HG02798 (cell line): ENCODE data around the gene TMEM176B.

ENCODE experiments used
- ATAC-seq: cut with Tn5 transposase; IDR thresholded peaks from one replicate; pipeline ENCODE4 v1.9.1; 2021; ENCODE audit warnings: mild to moderate bottlenecking; ENCODE audit not compliant: unreplicated experiment, poor library complexity

The TMEM176B gene

DNA sequence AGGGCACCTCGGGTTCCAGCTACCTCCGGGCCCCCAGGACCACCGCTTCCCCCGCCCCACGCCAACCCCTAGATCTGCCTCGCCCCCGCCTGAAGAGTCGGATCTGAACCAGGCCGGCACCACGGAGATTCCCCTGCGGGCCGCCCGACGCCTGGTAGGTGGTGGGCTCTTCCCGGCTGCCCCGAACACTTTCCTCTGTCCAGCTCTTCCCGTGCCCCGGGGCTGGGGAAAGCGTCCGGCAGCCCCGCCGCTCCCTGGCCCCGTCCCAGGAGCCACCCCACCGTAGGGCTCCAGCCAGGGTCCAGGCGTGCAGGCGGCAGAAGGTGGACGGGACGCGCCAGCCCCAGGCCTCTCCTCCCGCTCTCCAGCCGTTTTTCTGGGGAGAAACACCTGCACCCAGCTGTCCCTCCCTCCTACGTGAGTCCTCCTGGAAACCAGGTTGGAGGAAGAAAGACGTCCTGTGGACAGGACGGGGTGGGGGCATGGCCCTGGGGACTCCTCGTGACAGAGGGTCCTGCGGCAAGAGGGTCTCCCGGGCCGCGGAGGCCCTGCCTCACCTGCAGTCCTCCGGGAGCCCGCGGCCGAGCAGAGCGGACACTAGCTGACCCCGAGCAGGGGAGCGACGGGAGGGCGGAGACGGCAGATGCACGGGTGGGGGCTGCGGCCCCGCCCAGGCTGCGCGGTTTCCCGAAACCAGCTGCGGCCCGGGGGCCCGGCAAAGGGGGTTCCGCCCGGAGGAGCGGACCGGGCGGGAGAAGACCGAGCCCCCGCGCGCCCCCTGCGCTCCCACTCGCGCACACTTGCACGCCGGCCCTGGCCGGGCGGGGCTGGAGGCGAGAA lies at the start of gene TMEM176B:
TMEM176B (minus strand) TSS at position 624 of the 840 bp plus-strand sequence. CDS start 3,795 bp downstream, outside the sequence.
- ATAC-seq: no peak

DNA sequence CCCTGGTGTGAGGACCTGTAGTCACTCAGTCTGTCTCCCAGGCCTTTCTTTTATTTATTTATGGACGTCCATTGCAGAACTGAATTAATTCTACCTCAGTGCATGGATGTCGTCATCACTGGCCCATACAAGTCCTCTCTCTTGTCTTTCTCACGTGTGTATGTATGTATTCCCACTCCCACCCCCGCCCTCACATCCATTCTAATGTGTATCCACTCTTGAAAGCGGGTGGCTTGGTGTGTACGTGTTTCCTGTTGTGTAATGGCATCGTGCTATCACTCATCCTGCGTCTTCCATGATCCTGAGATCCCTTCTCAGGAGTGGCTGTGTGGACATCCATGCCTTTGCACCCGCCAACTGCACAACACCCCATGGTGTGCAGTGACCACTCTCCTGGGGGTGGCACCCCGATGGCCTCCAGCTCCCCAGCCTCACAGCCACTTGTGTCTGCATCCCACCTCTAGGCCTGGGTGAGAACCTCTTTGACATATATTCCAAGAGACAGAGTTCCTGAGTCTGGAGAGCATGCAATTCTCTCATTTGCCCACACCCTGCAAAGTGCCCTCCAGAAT lies 49.1 kb upstream of the TMEM176B start:
- no peak for ATAC-seq

DNA sequence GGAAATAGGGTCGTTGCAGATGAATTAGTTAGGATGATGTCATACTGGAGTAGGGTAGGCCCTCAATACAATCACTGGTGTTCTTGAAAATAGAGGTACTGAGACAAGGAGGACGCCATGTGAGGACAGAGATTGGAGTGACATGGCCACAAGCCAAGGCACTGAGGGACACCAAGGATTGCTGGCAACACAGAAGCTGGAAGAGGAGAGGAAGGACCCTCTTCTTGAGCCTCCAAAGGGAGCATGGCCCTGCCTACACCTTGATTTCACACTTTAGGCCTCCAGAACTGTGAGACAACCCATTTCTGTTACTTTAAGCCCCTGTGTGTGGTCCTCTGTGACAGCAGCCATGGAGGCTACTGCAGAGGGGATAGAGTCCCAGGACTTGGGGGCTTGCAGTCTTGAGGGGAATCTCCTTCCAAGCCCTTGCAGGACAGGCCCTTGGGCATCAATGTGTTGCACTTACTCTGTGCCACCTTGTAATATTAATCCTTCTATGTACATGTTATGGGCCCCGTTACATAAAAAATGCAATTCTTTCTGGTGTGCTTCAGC lies 48.5 kb upstream of the TMEM176B start:
- ATAC-seq: no peak

- no peak for ATAC-seq
Observed at GRCh38 chr7:150848111-150848510, 47.9 kb upstream of the TMEM176B start.

DNA sequence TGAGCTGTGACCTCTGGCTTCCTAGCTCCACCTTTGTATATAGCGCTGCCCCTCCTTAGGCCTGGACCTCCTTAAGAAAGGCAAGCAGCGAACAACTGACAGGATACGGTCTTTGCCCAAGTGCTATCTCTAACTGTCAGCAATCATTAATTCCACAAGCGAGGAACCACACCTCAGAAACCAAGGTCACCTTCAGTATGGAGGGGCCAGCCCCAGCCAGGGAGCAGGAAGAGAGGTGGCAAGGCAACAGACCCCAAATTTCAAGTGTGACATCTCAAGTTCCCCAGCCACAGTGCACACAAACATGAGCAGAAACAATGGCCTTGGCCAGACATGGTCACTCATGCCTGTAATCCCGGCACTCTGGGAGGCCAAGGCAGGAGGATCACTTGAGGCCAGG lies 47.4 kb upstream of the TMEM176B start:
- no peak for ATAC-seq

DNA sequence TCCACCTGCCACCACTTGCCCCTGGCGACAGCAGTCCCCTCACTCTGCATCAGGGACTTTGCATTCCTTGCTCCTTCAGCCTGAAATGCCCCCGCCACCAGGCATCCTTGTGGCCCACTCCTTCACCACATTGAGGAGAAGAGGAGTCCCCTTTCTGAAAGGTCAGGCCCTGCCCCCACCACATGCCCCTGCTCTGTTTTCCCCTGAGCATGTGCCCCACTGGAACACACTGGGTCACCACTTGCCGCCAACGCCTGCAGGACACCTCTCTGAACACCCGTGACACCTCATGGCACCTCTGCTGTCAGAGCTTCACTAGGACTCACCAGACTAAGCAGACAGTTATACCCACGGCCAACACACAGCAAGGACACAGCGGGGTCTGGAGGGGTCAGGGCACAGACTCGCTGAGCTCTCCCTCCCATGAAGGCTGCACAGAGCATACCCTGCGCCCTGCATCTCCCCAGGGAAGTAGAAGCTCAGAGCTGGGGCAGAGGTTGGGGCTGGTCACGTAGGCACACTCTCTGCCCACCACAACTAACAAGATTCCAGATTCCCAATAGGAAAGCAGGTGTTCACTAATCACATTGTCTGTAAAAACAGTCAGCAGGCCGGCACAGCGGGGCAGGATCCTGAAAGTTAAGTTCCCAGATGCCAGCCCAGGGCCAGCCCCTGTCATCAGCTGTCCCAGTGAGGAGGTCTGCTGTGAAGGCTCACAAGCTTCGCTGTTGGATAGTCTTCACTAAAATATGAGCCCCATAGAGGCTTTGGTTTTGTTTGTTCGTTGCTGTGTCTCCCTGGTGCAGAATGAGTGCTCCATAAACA lies 46.3 kb upstream of the TMEM176B start:
- no peak for ATAC-seq

GRCh38 chr7:150845421-150845861 lies 45.3 kb upstream of the TMEM176B start:
- ATAC-seq: no peak

- no peak for ATAC-seq
Observed at GRCh38 chr7:150842716-150843115, 42.6 kb upstream of the TMEM176B start.

- ATAC-seq: no peak
Observed at GRCh38 chr7:150842018-150842417, 41.9 kb upstream of the TMEM176B start.

GRCh38 chr7:150838965-150839650 lies 38.9 kb upstream of the TMEM176B start:
- ATAC-seq: no peak

DNA sequence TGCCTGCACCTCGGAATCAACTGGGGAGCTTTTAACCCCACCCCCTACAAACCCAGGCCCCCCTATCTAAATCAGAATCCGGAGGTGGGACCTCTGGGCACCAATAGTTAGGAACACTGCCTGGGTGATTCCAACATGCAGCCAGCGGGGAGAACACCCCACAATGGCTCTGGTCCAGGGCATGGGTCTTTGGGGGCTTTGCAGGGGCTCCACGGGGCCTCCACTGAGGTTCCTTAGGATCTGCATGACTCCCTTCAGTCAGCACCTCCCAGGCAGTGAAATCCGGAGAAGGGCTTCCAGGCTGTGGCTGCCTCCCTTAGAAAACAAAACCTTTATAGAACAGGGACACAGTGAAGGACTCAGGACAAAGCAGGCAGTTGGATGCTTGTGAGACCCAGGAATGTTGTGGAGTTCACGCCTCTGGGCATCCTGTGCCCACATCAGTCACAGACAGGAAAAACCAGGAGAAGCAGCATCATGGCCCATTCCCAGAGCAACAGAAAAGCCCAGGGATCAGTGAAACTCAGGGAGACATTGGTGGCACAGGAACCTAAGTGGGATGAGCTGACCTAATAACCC lies 35.6 kb upstream of the TMEM176B start:
- ATAC-seq: no peak

DNA sequence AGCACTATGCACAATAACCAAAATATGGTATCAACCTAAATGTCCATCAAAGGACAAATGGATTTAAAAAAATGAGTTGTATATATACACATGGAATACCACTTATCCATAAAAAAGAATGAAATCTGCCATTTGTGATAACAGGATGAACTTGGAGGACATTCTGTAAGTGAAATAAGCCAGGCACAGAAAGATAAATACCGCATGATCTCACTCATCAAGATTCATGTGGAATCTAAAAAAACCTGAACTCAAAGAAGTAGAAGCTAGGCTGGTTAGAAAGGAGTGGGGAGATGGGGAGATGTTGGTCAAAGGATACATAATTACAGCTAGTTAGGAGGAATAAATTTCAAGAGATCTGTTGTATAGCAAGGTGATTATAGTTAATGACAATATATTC lies 34.9 kb upstream of the TMEM176B start:
- no peak for ATAC-seq

- no peak for ATAC-seq
Observed at GRCh38 chr7:150831851-150832250, 31.7 kb upstream of the TMEM176B start.

DNA sequence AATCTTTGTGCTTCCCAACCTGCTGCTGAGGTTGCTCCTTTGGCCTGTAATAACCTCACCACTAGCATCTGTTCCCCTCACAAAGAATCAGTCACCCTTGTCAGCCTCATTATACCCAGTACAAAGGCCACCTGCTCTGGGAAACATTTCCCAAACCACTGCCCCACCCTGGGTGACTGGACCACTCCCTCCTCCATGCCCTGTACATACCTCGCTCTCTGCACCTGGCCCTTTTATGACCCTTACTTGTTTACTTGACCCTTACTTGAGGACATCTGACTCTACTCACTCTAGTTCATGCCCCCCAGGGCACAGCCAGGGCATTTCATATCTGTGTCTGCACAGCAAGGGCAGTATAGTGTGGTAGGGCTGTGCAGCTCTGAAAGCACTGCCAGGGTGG lies 30.8 kb upstream of the TMEM176B start:
- no peak for ATAC-seq

- no peak for ATAC-seq
Observed at GRCh38 chr7:150829426-150829825, 29.3 kb upstream of the TMEM176B start.

DNA sequence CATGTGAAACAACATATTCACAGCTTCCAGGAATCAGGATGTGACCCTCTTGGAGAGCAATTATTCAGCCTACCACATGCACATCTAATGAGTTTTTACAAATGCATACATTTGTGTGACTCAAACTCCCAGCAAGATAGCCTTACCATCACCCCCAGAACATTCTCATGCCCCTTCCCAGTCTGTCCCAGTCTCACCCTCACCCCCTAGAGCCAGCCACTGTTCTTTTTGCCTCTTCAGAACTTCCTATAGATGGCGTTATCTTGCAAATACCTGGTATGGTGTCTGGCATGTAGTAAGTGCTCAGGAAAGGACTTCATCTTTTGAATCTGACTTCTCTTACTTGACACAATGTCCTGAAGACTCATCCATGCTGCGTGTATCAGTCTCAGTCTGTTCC lies 28.2 kb upstream of the TMEM176B start:
- no peak for ATAC-seq

- no peak for ATAC-seq
Observed at GRCh38 chr7:150826061-150826849, 26.1 kb upstream of the TMEM176B start.

DNA sequence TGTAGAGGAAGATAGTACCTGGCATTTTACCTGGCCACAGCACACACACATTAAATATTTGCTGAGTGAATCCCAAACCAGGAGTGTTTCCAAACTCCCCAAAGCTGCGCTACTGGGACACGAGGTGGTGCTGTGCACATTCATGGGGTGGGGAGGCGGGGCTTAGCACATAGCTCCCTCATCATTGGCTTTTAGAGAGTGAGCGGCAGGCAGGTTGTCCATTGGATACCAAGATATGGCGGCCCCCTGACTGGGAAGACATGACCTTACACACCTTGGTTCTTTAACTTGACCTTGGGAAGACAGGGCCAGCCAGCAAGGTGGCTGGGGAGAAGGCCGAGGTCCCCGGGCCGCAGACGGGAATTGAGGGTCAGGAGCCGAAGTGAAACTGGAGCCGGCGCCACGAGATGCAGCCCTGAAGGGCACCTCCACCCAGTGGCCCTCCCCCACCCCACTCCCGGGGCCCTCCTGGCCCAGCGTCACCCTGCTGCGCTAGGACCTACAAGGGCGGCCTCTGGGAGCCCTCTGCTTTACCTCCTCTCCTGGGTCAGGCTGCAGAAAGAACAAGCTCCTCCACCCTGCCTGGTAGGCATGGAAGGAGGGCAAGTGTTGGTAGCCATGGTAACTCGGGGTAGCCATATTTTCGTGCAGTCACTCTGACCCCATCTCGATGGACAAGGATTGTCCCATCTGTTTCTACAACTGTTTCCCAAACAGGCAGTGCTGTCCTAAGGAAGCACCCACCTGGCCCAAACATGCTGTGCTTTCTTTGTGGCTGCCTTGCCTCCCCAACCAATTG lies 24.4 kb upstream of the TMEM176B start:
- ATAC-seq: no peak
